22Rv1 (cell line): ENCODE measurements around the gene TWIST2.

Experiments used
- H3K27ac ChIP-seq: fragments of 450-650 bp; 2 replicates; pipeline ENCODE4 v1.5.1; 2017
- CTCF ChIP-seq: fragments of 450-650 bp; IDR thresholded peaks from 2 replicates; pipeline ENCODE4 v1.5.1; 2017; ENCODE audit warnings: mild to moderate bottlenecking
- ZFX ChIP-seq: fragments of 450-650 bp; IDR thresholded peaks from 2 replicates; pipeline ENCODE4 v1.6.1; 2017; ENCODE audit warnings: antibody characterized with exemption, borderline replicate concordance

Gene TWIST2

GRCh38 chr2:238908960-238909951 lies 61.4 kb downstream of the TWIST2 start:
- TF ChIP-seq ZFX (no peak), CTCF (no peak)
- H3K27ac ChIP-seq = no peak overlapping the region

- no peak overlapping the region for H3K27ac ChIP-seq
- no peak for TF ChIP-seq CTCF
- TF ChIP-seq ZFX = no peak
Measured at GRCh38 chr2:238910751-238911351, 63.0 kb downstream of the TWIST2 start.

- TF ChIP-seq ZFX = no peak
- no peak for TF ChIP-seq CTCF
- H3K27ac ChIP-seq = no peak overlapping the region
Measured at GRCh38 chr2:238911376-238912227, 63.7 kb downstream of the TWIST2 start.

- H3K27ac ChIP-seq = no peak overlapping the region
- TF ChIP-seq ZFX = no peak
- TF ChIP-seq CTCF = no peak
Measured at GRCh38 chr2:238912228-238912915, 64.5 kb downstream of the TWIST2 start.

- H3K27ac ChIP-seq = no peak overlapping the region
- TF ChIP-seq ZFX = no peak
- TF ChIP-seq CTCF = no peak
Measured at GRCh38 chr2:238912916-238913875, 65.3 kb downstream of the TWIST2 start.
